Retinal pigment epithelial cell (primary cell): Measurements from ENCODE around the gene KCNIP2.
A peak's percentile ranks its signal among the peaks of the same experiment; 100 is the strongest.

Experiments used
- DNase-seq: peaks from one replicate; pipeline ENCODE4 v3.0.0-alpha.2; 2010; ENCODE audit warnings: low read depth
- H3K4me3 ChIP-seq: 2 replicates; pipeline ENCODE4 v1.5.1; 2011; ENCODE audit warnings: mild to moderate bottlenecking, low read length, control low read depth, moderate library complexity
- TF ChIP-seq, protein P1 (sequence below): conservative IDR thresholded peaks from 2 replicates; pipeline ENCODE4 v1.5.1; 2011; ENCODE audit warnings: low read depth, low read length, control low read depth, inconsistent platforms

The KCNIP2 gene

DNA sequence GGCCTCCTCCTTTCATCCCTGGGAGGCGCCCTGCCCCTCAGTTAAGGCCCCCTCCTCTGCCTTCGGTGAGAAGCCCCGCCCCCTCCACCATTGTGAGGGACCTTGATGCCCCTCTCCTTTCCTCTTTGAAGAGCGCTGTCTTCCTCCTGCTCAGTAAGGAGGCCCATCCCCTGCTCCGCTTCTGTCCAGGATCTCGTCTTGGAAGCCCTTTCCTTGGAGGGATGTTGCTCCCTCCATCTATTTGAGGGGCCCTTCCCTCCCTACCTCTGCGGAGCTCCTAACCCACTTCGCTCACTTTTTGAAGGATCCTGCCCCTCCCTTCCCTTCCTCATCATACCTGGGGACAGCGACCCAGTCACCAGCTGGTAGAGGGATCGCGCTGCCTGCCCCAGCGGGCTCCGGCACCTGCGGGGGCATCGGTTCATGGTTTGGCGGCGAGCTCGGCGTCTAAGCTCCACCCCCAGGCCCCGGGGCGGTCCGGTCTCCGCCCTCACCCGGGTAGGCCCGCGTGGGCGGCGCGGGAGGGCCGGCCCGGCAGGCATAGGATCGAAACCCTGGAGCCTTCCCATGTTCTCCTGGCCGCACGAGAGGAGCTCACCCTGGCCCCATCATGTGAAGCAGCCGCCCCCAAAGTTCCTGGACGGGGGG is 4.1 kb downstream of the KCNIP2 start:
- TF ChIP-seq, protein P1, sequence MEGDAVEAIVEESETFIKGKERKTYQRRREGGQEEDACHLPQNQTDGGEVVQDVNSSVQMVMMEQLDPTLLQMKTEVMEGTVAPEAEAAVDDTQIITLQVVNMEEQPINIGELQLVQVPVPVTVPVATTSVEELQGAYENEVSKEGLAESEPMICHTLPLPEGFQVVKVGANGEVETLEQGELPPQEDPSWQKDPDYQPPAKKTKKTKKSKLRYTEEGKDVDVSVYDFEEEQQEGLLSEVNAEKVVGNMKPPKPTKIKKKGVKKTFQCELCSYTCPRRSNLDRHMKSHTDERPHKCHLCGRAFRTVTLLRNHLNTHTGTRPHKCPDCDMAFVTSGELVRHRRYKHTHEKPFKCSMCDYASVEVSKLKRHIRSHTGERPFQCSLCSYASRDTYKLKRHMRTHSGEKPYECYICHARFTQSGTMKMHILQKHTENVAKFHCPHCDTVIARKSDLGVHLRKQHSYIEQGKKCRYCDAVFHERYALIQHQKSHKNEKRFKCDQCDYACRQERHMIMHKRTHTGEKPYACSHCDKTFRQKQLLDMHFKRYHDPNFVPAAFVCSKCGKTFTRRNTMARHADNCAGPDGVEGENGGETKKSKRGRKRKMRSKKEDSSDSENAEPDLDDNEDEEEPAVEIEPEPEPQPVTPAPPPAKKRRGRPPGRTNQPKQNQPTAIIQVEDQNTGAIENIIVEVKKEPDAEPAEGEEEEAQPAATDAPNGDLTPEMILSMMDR: no peak
- no peak for DNase-seq
- peak overlapping the region; percentile 37 for H3K4me3 ChIP-seq

DNA sequence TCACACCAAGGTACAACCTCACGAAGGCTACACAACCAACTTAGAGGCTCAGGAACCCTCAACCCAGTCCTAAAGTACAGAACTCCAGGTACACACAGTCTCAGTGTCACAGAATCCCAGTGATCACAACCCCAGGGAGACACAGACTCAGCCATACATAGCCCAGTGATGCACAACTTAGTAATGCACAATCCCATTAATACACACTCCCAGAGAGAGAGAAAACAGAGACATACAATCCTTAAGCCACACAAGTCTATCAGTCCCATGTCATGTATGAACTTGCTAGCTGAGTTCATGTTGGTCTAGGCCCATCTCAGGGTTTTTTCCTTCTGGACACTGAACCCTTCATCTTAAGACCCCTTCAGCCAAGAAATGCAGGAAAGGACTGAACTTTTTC is 4.6 kb downstream of the KCNIP2 start:
- H3K4me3 ChIP-seq: no peak overlapping the region
- DNase-seq: no peak
- TF ChIP-seq, protein P1: no peak

DNA sequence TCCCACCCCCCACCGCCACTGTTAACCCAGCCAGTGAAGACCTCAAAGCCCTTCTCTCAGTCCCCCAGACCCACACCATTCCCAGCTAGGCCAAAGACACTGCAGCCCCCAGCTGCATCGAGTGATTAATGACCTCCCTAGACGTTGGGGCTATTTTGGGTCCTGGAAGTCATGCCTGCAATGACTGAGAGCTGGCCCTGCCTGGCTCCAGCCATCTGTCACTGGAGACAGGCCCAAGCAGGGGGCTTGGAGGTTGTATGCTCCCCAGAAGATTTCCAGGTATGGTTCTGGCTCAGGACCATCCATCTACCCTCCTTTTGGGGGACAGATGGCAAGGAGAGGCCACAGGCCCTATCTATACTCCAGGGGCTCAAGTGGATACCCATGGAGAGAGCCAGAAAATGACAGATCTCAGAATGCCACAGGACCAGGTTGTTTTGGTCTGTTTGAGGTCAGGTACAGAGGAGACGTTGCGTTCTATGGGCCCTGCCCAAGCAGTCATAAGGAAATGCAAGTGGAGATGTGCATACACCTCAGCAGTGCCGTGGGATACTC is 5.1 kb downstream of the KCNIP2 start:
- DNase-seq: no peak
- no peak overlapping the region for H3K4me3 ChIP-seq
- TF ChIP-seq, protein P1: no peak

DNA sequence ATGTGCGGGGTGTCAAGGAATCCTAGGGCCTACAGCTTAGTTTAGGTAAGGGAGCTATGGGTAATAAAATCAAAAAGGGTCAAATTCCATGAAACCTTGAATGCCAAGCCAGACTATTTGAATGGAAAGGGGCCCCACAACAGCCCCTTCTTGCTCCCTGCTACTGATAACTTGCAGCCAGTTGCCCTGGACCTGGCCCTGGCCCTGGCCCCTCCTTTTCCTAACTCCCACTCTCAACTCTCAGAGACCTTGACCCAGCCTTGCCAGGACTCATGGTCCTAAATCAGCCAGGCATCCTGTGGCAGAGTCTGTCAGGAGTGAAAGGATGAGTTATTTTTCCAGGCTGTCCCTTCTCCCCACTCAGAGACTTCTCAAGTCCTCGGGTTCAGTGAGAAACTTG is 5.9 kb downstream of the KCNIP2 start:
- no peak for DNase-seq
- TF ChIP-seq, protein P1: no peak
- H3K4me3 ChIP-seq: no peak overlapping the region

DNA sequence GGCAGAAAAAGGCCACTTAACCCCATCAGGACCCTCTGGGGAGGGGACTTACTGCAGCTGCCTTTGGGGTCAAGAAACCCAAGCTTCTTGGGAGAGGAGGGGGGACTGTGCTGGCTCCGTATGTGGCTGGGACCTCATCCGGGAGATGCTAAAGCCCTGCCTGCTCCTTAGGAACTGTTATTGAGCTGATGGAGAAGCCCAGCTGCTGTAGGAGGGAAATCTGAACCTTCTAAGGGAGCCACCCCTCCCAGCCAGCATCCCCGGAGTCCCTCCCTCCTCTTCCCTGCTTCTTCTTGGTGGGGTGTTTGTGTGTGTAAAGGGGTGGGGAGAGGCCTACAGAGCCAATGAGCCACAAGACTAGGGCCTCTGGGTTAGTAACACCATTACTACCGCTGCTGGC is 8.2 kb downstream of the KCNIP2 start:
- TF ChIP-seq, protein P1: no peak
- no peak for DNase-seq
- no peak overlapping the region for H3K4me3 ChIP-seq

DNA sequence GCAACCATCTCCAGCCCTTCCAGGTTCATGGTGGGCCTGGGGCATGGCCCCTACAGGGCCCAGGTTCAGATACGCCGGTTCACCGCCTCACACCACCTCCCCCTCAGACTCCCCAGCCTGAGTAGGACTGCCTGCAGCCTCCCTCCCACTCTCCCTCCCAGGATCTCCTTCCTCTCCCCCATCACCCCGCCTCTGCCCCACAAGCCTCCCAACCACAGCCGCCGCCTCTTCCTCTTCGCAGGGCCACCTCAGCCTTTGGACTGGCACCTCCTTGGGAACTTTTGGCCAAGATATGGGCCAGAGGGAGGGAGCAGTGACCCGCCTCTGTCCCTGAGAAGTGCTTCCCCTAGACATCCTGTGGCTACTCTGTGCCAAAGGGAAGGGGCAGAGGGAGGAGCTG is 9.3 kb downstream of the KCNIP2 start:
- no peak for DNase-seq
- TF ChIP-seq, protein P1: no peak
- no peak overlapping the region for H3K4me3 ChIP-seq

DNA sequence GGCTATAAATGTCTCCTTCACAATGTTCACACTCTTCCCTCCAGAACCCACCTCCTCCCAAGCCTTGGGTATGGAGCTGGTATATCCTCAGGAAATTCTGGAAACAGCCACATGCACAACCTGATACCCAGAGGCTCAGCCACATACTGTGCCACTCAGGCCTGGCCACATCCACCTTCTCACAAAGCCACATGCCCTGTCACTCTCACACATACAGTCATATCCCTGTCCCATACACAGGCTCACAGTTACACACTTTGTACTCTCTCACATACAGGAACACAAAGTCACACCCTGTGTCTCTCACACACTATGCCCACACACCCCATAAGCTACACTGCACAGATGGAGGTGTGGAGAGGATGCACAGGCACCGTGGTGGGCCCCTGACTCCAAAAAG is 10.1 kb downstream of the KCNIP2 start:
- TF ChIP-seq, protein P1: no peak
- no peak for DNase-seq
- no peak overlapping the region for H3K4me3 ChIP-seq
